NCI-H2081 (cell line): ENCODE data around the gene FOXL1.
"Not testable (repeated sequence)": the region's sequence is repeated elsewhere in the genome, so short reads cannot be mapped to it uniquely, and the experiment has no call there.

ENCODE experiments used
- DNase-seq, 2 experiments: peaks; one replicate each; lab custom pipeline; 2025; lab: John Stamatoyannopoulos, UW

The FOXL1 gene

DNA sequence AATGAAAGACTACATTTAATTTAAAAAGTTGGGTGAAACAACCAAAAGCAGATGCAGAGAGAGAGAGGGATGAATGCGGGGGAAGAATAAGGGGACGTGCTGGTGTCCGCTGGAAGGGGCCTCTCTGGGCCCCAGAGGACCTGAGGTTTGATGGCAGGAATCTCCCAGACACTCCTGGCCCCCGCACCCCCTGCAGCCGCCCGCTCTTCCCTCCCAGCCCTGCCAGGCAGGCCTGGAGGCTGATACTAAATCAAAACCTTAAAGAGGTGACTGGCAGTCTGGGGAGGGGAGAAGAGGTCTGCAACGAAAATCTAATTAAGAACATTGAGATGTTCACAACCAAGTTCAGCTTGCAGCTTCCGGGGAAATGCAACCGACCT is 2.4 kb downstream of the FOXL1 start:
- no peak for DNase-seq

DNA sequence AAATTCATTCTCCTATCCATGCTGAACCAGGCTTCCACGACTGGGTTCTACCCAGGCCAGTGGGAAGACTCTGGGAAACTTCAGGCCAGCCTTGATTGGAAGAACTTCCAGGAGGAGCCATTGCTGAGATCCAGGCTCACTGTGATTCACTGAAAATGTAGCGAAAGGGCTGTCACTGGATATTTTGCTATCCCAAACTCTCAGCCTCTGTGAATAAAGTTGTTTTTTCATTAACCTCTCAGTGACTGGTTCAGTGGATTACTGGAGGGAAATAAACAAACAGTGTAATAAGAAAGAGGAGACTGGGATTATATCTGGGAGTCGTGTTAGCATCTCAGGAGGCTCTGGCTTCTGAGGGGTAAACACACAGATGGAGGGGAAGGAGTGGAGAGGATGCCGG is 3.1 kb downstream of the FOXL1 start:
- DNase-seq: no peak

DNA sequence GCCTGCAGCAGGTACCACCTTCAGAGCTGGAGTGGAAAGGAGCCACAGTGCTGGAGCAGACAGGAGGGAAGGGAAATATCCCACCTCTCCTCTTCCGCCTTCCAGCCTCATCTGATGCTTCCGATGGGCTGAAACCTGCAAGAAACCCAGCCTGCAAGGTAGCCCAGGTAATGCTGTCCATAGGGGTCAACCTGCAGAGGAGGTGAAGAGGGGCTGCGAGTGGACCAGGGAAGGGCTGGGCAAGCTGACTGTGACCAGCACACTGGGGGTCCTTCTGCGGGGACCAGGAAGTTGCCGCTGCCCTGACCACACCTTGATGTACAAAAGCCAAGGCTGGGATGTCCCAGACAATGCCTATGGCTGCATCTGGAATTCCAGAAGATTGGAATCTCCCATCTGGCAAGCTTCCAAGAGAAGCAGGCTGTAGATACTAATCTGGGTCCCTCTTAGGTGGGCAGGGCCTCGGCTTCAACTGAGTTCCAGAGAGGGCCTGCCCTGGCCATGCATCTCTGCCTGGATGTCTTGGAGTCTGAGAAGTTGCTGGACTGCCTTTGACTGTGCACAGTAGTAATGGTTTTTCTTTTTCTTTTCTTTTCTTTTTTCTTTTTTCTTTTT is 5.8 kb downstream of the FOXL1 start:
- DNase-seq: no peak

DNA sequence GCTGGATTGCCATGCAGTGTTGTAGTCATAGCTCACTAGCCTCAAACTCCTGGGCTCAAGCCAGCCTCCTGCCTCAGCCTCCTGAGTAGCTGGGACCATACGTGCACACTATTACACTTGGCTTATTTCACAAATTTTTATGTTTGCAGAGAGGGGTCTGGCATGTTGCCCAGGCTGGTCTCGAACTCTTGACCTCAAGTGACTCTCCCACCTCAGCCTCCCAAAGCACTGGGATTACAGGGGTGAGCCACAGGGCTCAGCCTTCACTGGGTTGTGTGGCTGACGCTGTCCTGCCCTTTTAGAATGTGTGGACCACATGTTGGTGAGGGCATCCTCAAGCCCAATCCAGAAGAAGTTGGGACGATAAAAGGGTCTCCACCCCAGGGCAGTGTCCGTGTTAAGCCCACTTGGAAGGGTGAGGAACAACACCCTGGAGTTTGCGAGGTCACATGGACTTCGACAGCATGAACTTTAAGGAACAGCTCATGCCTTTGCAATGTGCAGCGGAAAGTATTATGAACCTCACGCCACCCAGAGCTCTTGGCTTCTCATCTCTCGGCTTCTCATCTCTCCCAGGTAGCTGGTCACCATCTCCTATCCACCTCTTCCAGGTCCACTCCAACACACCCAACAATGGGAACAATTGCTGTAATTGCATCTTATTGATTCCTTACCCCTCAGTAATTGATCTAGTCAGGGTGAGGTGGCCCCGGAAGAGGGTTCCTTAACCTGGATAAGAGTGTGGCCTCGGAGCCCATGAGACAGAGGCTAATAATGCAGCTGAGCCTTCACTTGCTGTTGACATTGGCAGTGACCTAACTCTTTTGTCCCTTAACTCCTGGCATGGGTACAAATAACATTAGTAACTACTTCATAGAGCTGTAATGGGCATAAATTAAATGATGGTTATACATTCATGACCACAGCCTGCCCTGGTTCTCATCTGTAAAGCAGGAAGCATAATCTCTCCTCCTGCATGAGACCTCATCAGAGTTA is 6.7 kb downstream of the FOXL1 start:
- DNase-seq: no peak

DNA sequence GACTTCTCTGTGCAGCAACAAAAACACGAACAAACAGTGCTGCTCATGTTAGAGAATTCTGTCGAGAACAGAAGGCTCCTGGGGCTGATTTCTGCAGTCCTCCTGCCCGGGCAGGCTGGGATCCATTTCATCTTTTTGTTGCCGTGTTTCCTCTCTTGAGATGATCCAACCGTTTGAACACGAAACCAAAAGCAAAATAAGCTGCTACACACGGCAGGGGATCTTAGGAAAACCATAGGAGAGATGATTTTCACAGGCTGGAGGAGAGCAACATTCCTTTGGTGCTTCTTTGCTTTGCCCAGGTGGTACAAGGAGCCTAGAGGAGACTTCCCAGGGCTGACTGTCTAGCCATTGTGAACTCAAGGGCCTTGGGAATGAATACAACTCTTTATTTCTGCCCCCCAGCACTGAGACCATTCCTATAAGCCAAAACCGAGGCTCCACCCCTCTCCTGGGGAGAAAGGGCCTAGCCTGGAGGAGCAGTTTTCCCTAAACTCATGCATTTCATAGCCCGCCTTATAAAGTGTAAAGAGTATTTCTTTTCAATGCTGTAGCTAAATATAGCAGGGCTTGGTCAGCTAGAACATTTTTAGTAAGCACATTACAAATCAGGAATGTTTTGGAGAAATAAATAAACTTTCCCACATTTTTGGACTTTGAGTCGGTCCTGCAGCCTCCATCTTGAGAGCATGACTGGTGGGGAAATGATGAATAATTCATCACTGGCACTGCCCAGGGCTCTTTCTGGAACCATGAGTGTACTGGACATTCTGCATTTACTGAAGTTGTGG is 7.7 kb downstream of the FOXL1 start:
- DNase-seq: no peak

DNA sequence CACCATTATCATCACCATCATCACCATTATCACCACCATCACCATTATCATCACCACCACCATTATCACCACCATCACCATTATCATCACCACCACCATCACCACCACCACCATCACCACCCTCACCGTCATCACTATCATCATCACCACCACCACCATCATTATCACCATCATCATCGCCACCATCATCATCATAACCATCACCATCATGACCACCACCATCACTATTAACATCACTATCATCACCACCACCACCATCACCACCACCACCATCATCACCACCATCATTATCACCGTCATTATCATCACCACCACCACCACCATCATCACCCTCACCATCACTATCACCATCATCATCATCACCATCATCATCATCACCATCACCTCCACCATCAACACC is 9.1 kb downstream of the FOXL1 start:
- DNase-seq: no peak

DNA sequence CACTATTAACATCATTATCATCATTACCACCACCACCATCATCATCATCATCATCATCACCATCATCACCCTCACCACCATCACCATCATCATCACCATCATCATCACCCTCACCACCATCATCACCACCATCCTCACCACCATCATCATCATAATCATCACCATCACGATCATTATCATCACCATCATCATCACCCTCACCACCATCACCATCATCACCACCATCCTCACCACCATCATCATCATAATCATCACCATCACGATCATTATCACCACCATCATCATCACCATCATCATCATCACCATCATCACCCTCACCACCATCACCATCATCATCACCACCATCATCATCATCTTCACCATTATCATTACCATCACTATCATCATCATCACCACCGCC is 9.6 kb downstream of the FOXL1 start:
- DNase-seq: not testable (repeated sequence)

DNA sequence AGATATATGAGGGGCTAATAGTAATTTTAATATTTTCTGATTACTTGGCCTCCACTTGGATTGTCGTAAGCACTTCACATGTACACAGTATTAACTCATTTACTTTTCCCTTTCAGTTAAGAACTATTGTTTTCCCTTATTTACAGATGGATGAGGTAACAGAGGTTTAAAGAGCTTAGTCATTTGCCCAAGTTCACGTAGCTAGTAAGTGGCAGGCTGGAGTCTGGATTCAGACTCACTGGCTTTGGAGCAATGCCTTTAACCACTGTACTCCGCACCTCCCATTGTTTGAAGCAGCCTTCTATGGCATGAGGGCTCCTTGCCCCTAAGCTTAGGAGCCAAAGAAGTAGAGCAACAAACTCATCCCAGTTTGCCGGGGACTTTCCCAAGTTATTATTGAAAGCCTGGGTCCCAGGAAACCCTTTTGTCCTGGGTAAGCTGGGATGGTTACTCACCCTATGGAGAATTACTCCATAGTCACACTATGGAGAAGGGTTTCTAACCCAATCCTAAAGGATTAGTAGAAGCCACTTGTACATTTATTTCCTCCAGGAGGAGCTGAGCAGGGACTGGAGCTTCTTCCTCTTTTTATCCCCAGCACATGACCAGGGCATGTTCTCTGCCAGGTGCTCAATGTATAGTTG is 12.3 kb downstream of the FOXL1 start:
- no peak for DNase-seq

DNA sequence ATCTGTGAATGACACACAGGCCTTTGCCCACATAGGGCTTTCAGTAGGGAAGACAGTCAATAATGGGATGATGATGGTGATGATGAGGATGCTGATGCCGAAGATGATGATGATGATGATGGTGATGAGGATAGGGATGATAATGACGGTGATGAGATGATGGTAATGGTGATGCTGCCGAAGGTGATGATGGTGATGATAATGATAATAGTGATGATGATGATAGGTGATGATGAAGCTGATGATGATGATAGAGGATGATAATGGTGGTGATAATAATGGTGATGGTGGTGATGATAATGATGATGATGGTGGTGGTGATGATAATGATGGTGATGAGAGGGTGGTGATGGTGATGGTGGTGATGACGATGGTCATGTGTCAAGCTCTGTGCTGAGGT is 12.9 kb downstream of the FOXL1 start:
- no peak for DNase-seq

DNA sequence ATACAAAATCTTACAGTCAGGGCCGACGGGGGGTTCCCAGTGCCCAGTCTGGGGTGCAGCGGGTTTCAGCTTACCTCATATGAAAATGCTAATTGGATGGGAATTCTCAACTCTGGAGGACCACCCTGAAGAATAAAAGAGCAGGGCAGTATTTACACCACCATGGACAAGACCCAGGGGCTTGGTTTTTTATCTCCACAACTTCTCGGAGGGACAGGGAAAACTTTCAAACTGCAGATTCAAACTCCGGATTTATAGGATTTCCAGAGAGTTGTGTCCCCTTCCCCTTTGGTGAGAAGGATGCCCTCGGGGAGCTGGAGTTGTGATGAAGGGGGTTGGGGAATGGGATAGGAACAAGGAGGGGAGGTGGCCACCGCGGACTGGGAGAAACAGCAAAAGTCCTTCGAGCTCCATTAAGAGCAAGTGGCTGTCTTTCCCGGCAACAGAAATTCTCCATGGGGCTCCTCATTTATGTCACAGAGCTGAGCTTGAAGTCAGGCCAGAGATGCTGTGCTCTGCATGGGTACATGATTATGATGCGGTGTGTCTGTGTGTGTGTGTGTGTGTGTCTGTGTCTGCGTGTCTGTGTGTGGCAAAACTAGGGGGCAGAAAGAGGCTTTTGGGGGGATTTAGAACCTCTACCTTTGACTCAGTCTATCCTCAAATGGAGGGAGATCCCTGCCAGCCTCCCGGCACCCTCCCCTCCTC is 15.7 kb downstream of the FOXL1 start:
- no peak for DNase-seq

DNA sequence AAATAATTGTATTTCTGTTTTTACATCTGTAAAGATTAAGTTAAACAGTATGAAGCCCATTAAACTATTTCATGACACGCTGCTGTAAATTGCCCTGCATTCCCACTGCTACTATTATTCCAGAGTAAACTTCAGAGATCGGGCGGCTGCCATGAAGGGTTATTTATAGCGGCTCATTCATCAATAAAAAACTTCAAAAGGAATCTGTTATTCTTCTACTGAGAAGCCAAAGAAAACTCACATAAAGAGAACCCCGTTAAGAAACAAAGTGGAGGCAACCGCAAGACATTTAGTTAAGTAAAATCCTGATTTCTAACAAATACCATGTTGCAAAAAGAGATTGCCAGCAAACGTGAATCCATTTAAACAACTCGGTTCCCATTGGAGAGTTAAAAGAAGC is 16.4 kb downstream of the FOXL1 start:
- DNase-seq: no peak

DNA sequence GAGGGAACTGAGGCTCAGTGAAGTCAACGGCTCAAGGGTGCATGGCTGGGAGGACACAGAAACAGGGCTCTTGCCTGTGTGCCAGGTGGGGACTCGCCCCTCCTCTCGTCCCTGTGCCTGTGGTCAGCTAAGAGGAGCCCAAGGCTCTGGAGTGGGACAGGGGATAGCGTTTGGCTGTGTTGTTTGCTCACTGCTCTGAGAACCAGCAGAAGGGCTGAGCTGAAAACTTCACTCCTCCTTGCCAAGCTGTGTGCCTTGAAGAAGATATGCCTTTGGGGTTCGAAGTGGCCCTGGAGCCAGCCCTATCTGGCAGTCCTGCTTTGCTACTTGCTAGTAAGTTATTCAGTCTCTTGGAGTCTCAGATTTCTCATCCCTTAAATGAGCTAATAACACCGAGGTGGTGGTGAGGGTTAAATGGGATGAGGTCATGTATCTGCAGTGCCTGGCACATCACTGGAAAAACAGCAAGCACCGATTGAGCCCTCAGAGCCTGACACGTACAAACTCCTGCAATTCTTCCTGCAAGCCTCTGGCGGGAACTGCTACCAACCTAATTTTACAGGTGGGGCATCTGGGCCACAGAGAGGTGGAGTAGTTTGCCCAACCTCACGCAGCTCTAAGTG is 17.7 kb downstream of the FOXL1 start:
- DNase-seq: no peak

DNA sequence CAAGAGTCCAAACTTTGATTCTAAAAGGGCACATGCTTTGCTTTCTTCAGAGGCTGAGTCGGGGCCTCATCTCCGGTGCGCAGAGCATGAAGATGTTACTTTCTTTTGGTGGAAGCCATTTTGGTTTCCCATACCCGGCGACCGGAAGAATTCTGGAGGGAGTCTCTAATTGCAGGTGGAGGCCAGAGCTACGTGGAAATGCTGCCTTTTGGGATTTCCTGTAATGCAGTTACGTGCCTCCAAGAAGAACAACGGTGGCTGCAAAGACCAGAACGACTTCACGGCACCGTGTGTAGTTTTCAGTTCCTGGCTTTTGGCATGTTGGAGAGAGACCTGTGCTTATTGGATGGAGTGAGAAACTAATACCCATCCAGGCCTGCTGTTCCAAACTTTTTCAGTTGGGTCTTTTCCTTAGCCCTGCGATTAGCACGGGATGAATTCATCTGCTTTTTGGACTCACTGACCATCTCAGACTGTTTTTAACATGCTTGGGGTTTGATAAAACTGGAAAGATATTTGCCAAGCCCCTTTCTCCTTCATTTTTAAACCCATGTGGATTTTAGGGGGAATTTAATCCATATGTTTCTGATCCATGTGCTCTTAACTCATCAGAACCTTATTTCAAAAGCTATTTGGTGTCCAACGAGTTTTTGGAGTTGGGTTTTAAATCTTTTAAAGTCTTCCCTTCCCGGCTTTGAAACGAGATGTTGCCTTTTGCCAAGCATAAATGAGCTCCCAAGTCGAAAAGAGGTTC is 19.0 kb downstream of the FOXL1 start:
- DNase-seq: no peak

DNA sequence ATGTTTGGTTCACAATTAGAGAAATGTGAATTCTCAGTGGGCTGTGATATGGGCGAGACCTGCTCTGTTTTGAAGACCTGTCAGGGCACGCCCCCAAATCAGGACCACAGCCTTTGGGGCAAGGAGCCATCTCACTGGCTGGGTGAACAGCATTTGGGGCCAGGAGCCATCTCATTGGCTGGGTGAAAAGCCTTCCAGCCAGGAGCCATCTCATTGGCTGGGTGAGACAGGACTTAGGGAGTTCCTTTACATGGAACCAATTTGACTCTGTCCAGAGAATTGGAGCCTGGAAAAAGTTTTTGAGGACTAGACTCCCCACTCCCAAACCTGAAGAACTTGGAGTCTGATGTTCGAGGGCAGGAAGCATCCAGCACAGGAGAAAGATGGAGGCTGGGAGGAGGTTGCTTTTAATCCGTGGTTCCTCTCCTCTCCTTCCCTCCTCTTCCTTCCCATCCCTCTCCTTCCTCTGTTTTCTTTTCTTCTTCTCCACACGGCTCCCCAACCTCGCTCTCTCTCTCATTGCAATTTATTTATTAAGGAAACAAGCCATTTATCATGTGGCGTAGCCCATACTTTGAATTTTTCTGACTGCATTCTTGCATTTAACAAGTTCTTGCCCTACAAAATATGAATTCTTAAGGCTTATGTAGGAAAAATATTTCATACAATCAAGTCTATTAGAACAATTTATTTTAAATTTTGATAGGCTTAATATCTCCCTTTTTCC is 19.7 kb downstream of the FOXL1 start:
- no peak for DNase-seq

DNA sequence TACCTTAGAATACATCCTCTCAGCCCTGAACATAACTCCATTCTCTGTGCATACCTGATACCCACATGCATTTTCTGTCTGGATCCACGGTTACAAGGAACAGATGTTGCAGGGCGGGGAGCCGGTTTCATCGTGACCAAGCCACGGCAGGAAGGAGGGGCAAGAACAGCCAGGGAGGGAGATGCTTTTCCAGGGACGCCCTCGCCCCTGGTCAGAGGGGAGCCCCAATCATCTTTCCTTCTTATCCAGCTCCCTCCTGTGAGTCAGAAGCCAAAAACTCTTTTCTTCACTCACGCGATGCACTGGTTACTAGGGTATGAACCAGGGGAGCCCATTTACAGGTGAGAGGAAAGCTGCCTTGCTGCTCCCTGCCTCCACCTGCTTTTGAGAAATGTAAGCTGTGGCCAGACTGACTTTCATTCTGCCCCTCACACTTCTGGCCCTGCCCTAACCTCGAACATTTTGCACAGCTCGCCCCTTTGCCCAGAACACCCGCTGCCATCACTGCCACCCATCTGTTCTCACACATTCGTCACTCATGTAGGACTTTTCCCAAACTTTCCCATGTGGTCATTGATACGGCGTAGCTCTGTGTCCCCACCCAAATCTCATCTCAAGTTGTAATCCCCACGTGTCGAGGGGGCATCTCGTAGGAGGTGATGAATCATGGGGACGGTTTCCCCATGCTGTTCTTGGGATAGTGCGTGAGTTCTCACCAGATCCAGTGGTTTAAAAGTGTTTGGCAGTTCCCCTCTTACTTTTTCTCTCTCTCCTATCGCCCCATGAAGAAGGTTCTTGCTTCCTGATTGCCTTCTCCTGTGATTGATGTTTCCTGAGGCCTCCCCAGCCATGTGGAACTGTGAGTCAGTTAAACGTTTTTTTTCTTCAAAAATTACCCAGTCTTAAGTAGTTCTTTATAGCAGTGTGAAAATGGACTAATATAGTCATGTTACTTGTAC is 20.5 kb downstream of the FOXL1 start:
- DNase-seq: no peak

DNA sequence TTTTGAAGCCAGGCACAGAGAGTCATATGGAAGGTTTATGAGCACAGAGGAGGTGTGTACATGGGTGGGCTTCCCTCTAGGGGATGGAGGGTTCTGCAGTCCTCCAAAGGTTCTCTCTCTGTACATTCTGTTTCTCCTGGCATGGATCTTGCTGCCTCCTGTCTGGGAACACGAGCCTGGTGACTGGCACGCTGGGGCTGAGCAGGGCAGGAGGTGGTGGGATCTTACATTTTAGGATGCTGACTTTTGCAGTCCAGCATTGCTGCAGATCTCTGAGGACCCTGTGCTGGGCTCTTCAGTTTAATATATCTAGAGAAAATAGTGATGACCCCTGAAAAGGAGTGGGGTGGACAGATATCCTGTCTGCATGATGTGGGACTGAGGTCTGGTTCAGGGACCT is 23.0 kb downstream of the FOXL1 start:
- DNase-seq: no peak

DNA sequence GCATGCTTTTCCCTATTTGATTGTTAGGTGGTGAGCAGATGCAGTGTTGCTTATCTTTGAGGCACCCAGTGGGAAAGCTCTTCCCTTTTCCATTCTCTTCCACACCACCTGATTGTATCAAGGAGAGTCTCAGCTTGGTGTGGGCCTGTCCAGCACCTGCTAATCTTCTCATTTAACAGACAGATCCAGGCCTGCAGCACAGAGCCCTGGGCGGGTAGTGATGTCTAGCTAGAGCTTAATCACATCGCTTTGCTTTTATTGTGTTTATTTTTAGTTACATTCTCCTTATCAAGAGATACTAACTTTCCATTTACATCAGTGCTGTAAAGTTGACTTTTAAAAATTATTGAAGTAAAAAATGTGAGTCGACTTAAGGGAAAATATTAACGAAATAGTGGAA is 24.2 kb downstream of the FOXL1 start:
- no peak for DNase-seq

DNA sequence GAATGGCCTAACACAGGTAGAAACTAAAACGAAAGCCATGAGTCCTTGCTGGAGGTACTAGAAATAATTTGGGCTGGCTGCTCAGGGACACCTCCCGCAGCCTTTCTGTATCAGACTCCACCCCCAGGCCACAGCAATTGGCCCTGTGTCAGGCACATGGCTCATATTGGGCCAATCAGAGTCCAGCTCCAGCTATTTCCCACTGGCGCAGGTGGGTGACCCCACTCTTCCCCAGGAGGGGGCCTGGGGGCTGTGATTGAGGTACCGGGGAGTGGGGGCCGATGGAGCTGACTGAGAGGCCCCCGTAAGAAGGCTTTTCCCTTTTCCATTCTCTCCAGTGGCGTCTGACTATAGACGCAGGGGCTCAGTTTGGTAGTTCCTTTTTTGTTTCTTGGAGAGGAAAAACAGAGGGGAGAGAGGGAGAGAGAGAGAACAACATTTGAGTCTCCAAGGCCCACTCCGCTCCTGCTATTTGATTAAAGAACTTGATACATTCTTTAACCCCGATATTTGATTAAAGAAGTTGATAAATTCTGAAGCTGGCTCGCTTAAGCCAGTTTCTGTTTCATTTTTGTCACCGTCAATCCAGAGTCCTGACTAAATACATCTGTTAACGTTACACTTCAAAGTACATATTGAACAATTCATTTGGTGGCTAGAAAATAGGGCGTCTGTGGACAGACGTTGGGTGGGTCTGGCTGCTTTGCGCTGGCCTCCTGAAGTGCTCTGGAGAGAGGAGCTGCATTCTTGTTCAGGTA is 26.3 kb downstream of the FOXL1 start:
- no peak for DNase-seq
